HG03432 (cell line): ENCODE results near the gene EIPR1.
A peak's percentile ranks its signal among the peaks of the same experiment; 100 is the strongest.

Source experiments
- ATAC-seq: cut with Tn5 transposase; IDR thresholded peaks from one replicate; pipeline ENCODE4 v1.9.1; 2021; ENCODE audit warnings: mild to moderate bottlenecking, moderate library complexity; ENCODE audit not compliant: unreplicated experiment

Gene EIPR1

GRCh38 chr2:3223080-3223923 is 154.3 kb downstream of the EIPR1 start:
- ATAC-seq: peak; percentile 97

- peak; percentile 48 for ATAC-seq
Observed at GRCh38 chr2:3222636-3223035, 155.0 kb downstream of the EIPR1 start.

DNA sequence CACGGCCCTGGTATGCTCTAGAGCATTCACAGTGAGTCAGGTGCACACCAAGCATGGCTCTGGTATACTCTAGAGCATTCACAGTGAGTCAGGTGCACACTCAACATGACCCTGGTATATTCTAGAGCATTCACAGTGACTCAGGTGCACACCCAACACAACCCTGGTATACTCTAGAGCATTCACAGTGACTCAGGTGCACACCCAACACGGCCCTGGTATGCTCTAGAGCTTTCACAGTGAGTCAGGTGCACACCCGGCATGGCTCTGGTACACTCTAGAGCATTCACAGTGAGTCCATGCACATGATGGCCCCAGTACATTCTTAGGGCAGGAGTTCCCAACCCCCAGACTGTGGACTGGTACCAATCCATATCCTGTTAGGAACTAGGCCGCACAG is 158.1 kb downstream of the EIPR1 start:
- no peak for ATAC-seq

GRCh38 chr2:3217646-3218045 is 160.0 kb downstream of the EIPR1 start:
- no peak for ATAC-seq

DNA sequence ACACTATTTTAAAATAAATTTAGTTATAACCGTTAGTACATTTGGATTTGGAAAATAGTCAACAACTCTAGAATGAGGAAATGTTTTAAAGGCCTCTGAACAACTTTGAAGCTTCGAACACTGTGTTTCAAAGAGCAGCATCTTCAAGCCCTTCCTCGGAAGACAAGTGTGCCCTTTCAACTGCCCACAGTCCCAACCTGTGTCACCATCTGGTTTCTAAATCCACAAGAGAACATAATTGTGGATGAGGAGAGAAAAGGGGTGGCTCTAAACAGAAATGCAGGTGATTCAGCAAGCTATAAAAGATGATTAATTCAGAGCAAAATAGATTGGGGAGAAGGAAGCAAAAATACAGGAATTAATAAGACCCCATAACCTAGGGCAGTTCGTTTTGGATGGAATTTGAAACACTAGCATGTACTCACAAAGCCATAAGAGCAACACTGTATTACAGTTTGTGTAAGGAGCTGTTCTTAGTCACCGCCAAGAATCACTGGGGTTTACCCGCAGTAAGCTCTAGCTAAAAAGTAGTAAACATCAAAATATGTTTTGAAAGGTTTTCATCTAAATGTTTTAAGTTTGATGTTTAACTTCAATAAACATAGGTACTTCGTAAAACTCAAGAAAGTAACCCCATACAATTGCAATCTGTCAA is 160.7 kb downstream of the EIPR1 start:
- ATAC-seq: no peak

DNA sequence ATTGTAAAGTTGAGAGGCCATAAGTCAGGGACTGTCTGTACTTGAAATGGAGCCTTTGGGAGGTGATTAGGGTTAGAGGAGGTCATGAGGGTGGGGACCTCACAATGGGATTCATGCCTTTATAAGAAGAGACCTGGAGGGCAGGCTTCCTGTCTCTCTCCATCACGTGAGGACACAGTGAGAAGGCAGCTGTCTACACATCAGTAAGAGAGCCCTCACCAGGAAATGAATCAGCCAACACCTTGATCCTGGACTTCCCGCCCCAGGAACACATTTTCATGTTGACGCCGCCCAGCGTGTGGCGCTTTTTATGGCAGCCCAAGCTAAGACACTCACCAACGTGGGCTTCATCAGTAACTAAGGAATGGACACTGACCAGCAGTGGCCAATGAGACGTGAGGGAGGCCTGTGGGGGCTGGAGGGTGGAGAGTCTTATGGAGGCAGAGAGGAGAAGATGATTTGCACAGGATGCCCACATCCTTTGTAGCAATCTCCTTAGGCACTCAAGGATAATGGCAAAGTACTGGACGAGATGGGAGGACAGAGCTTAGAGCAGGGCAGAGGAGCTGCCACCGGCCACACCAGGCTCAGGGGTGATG is 162.7 kb downstream of the EIPR1 start:
- ATAC-seq: no peak

DNA sequence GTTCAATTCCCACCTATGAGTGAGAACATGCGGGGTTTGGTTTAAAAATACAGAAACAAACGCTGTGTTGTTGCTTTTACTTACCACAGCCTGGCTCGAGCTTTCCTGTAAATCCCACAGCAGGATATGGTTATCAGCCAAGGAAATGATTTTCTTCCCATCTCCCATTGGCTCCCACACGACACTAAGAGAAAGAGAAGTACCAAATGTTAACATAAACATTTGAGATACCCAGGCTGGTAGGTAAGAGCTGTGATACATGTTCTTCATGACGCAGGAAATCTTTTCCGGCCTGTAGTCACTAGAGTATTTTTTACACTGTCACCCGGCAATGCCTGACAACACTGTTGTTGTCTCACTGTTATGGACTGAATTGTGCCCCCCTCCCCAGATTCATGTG is 163.6 kb downstream of the EIPR1 start:
- ATAC-seq: no peak

DNA sequence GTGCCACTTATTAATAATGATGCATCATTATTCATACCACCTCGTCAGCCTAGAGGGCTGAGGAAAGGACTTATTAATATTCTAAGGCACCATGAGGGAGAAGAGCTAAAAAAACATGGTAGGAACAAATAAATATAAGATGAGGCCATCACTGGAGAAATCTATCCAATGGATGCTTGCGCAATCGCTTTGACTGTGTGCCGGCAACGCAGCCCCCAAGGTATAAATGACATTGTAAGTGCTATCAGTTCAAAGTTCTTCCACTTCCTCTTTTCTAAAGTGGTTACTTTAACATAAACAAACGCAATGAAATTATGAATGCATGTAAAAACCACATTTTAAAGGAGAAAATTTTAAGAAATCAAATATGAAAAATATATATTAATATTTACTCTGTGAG is 164.6 kb downstream of the EIPR1 start:
- no peak for ATAC-seq

DNA sequence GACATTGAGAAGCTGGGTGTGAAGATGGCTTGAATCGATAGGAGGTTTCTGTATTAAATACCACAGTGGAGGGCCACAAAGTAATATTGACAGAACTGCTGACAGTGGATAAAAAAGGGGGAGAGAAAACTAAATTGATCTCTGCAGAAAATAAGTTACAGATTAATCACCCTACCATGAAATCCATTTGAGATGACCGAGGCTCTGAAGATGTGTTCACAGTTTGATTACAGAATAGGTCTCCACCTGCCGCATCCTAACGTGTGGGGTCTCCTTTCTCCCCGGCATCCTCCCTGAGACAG is 165.6 kb downstream of the EIPR1 start:
- no peak for ATAC-seq

DNA sequence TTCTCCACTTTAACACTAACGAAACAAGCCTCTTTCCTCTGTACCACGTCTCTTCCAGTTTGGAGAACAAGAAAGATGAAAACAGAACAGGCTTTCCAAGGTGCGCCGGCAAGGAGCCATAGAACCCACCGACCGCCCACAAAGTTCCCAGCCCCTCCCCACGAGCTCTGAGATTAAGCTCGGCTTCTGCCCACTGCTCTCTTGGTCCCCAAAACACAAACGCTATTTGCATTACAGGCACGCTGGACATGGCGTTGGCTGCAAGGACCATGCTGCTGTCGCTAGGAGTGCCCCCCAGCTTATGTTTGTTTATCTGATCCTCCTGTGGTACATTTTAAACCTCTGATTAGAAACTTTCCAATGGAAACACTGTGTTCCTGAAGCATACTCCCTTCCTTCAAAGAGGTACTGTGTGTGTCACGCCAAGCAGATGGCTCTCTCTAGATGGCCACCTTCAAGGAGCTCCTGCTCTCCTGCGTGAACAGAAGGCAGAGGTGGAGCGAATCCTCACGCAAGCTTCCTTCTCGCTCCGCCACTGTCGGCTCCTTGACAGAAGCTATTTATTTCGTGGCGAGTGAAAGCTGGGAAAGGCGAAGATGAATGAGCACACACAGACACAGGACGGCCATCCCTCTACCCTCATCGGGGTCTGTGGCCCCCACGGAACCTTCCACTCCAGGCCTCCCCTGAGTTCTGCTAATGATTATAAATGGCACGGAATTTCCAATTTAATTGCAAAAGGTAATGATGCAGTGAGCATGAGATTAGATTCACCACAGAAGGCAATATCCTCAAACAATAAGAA is 166.2 kb downstream of the EIPR1 start:
- ATAC-seq: no peak

GRCh38 chr2:3210257-3210656 is 167.4 kb downstream of the EIPR1 start:
- no peak for ATAC-seq

DNA sequence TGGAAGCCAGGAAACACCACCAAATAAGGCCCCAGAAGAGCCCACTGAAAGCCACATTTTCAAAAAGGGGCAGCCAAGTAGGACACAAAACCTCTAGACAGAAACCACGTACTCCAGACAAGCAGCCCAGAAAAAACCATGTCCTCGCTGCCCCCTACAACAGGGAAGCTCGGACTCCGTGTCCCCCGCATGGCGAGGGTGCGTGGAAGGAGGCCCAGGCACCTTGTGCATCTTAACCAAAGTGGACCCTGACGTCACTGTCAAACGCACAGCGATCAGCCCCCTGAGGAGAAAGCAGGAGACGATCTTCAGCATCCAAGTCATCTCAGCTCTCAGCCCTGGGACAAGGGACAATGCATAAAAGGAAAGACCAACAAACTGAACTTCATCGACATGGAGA is 168.4 kb downstream of the EIPR1 start:
- no peak for ATAC-seq

GRCh38 chr2:3208591-3208990 is 169.0 kb downstream of the EIPR1 start:
- ATAC-seq: no peak

GRCh38 chr2:3208179-3208578 is 169.4 kb downstream of the EIPR1 start:
- ATAC-seq: no peak

GRCh38 chr2:3207091-3207491 is 170.5 kb downstream of the EIPR1 start:
- no peak for ATAC-seq

GRCh38 chr2:3205845-3206244 is 171.8 kb downstream of the EIPR1 start:
- ATAC-seq: no peak

GRCh38 chr2:3204031-3204821 is 173.4 kb downstream of the EIPR1 start:
- no peak for ATAC-seq

- ATAC-seq: no peak
Observed at GRCh38 chr2:3203497-3204019, 174.1 kb downstream of the EIPR1 start.

DNA sequence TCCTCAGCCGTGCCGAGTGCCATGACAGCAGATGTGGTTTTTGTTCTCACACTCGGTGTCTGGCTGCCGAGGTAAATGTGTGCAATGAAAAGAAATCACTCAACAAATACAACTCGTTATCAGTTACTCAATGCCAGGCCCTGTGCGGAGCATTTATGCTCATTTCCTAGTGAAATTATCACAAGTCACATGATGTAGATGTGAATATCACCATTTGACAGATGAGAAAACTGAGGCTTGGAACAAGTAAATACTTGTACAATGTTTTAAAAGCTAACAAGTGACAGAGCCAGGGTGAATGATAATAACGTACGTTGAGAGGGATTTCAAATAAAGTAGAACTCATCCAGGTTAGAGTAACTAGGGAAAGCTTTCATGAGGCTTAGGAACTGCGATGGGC is 174.7 kb downstream of the EIPR1 start:
- no peak for ATAC-seq

DNA sequence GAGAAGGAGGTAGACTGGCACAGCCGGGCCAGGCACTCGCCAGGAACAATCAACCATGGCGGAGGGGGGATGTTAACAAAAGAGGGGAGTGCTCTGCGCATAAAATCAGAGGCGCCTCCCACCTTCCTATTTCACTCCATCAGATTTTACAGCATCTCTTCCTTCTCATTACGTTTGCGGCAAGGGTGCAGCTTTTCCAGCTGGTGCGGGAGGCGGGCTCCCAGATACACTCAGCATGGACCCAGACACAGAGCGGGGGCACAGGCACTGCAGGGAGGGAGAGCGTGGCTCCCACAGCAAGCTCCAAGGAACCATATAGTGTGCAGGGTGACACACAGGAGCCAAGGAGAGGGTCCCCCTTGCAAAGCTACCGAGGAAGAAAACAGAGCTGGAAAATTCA is 176.3 kb downstream of the EIPR1 start:
- ATAC-seq: no peak
